ENCODE data around the gene PAIP2B. TPM values are rescaled to one million over a fixed set of nuclear protein-coding genes. Genes with fewer than 3 reads are reported as not detected.

Gene PAIP2B
- total RNA-seq, 4 donors from 2014 or later, result 20.1 to 29.8 (median 23.1) TPM

- 91 to 93% methylated on average over 3 of the region's 3 CpGs for whole genome bisulfite sequencing, 2 donors
- no peak for TF ChIP-seq CTCF (IDR thresholded peaks at IDR 0.05)
- TF ChIP-seq POLR2A (IDR thresholded peaks at IDR 0.05), result no peak
- no peak overlapping the region for H3K4me3 ChIP-seq (ENCODE audit: low read depth, poor library complexity, severe bottlenecking)
- intact Hi-C loops (cut with DNase I; ENCODE audit: low total_unique reads), result no loop called here
- no peak for DNase-seq (ENCODE audit: low spot score in 2 of 2)
Measured at GRCh38 chr2:71143782-71144181, 83.1 kb downstream of the PAIP2B start.

- 77 to 81% methylated on average over 3 of the region's 3 CpGs for WGBS, 2 donors
Measured at GRCh38 chr2:71136174-71136573, 90.7 kb downstream of the PAIP2B start.

GRCh38 chr2:71133603-71134002 lies 93.3 kb downstream of the PAIP2B start:
- no peak for DNase-seq (ENCODE audit: low spot score in 2 of 2)
- intact Hi-C loops (cut with DNase I; ENCODE audit: low total_unique reads), result no loop called here
- TF ChIP-seq CTCF (IDR thresholded peaks at IDR 0.05) (no peak), POLR2A (IDR thresholded peaks at IDR 0.05) (no peak)
- no peak overlapping the region for H3K4me3 ChIP-seq (ENCODE audit: low read depth, poor library complexity, severe bottlenecking)

More at GRCh38 chr2:71136174-71136573, 90.7 kb downstream of the PAIP2B start:
- no peak for DNase-seq (ENCODE audit: low spot score in 2 of 2)
- H3K4me3 ChIP-seq (ENCODE audit: low read depth, poor library complexity, severe bottlenecking), result no peak overlapping the region
- TF ChIP-seq POLR2A (IDR thresholded peaks at IDR 0.05) (no peak), CTCF (IDR thresholded peaks at IDR 0.05) (no peak)
- intact Hi-C loops (cut with DNase I; ENCODE audit: low total_unique reads), result no loop called here

Other genes with a start within 250 kb of the PAIP2B start
- gene ANKRD53, start 248.5 kb downstream of the PAIP2B start, total RNA-seq, result 1 to 10 TPM in 1 of 4 donors, under 1 TPM in 2, not detected in 1; 0.27 to 1.3 (median 0.84) TPM
- gene TEX261, start 232.2 kb downstream of the PAIP2B start, total RNA-seq, result 10 to 100 TPM; 12.5 to 24.9 (median 20.7) TPM
- gene NAGK, start 158.5 kb downstream of the PAIP2B start, total RNA-seq, result 100 to 1,000 TPM in 2 of 4 donors, 10 to 100 TPM in 2; 89.9 to 130 (median 104) TPM
- 10 to 100 TPM; 19.0 to 45.2 (median 33.3) TPM for gene MCEE, start 96.9 kb downstream of the PAIP2B start, total RNA-seq
- gene MPHOSPH10, start 96.5 kb downstream of the PAIP2B start, total RNA-seq, result 10 to 100 TPM; 19.0 to 28.1 (median 21.8) TPM
- gene ZNF638, start 104.7 kb upstream of the PAIP2B start, total RNA-seq, result 100 to 1,000 TPM in 3 of 4 donors, 10 to 100 TPM in 1; 94.9 to 114 (median 109) TPM
- 1 to 10 TPM in 3 of 4 donors, under 1 TPM in 1; 0.93 to 3.2 (median 2.8) TPM for gene DYSF, start 226.5 kb upstream of the PAIP2B start, total RNA-seq